C4-2B (cell line): Measurements from ENCODE around the gene SH3PXD2B.

ENCODE experiments used
- CTCF ChIP-seq: fragments of 450-650 bp; conservative IDR thresholded peaks from 2 replicates; pipeline ENCODE4 v1.5.1; 2017; ENCODE audit warnings: mild to moderate bottlenecking
- ZFX ChIP-seq: fragments of 450-650 bp; IDR thresholded peaks from 2 replicates; pipeline ENCODE4 v1.6.1; 2017

DNA sequence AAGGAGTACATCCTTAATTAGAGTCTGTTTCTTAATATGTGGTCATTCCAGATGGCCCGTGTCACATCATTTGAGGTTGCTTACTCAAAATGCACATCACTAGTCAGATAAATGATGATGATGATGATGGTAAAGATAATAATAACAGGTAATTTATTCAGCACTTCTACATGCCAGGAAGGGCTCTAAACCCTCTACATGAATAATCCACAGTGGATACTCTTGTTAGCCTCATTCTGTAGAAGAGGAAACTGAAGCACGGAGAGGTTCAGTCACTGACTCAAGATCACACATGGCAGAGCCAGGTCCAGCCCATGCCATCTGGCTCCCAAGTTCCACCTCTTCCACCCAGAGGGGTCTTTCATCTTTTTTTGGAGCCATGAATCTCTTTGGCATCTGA, 11.7 kb downstream of the SH3PXD2B start:
- TF ChIP-seq CTCF (no peak), ZFX (no peak)
